ENCODE measurements around the gene ZNF93. TPM values are rescaled to one million over a fixed set of nuclear protein-coding genes. Genes with fewer than 3 reads are reported as not detected.

The ZNF93 gene
- total RNA-seq, 1 experiment from 2014 or later = 47.4 TPM

DNA sequence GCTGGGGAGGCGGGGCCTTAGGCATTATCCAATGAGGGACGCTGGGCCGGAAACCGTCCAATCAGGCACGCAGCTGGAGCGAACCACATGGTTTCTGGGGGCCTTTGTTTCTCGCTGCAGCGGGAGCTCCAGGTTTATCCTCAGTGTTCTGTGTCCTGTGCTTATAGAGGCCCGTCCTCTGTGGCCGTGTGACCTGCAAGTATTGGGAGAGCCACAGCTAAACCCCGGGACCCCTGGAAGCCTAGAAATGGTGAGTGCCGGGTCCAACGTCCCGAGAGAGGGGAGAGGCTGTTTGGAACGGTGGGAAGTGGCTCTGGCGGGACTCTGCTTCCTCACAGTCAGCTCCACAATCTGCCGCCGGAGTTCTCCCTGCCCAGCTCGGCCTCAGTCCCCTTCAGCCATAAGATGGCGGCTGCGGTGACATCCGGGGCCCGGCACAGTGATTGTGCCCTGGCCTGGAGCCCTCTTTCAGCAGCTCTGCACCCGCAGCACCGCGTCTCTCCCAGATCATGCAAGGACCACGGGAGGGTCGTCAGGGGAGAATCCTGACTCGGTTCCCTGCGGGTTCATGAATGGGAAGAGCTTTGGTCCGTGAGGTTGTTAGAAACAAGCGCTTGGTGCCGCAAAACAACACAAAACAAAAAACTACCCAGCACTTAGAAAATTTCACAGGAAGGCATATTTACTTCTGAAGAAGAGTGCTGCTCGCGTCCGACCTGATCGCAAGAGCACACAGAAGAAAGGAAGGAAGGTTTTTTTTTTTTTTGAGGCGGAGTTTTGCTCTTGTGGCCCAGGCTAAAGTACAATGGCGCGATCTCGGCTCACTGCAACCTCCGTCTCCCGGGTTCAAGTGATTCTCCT lies 34.8 kb upstream of the ZNF93 start, which contains the start of gene ZNF253 (continued):
- TF ChIP-seq FOXK1 (CRISPR knock-in tag; IDR thresholded peaks at IDR 0.05) (peak; percentile 56; the same call in 1 of the 2 replicates), SMAD3 (CRISPR knock-in tag; IDR thresholded peaks at IDR 0.05; ENCODE audit: borderline replicate concordance) (0 out of 2 replicates have a peak, but pooled peaks have one; percentile 19), ZNF416 (CRISPR knock-in tag; IDR thresholded peaks at IDR 0.05) (peak; percentile 94), ZNF263 (CRISPR knock-in tag; IDR thresholded peaks at IDR 0.05; ENCODE audit: low read depth) (no peak), ELF4 (CRISPR knock-in tag; IDR thresholded peaks at IDR 0.05; ENCODE audit: low read depth) (no peak), NR1H2 (CRISPR knock-in tag; IDR thresholded peaks at IDR 0.05) (no peak), ZNF232 (CRISPR knock-in tag; IDR thresholded peaks at IDR 0.05) (no peak), ZNF423 (CRISPR knock-in tag; IDR thresholded peaks at IDR 0.05) (no peak), KAT7 (CRISPR knock-in tag; IDR thresholded peaks at IDR 0.05; ENCODE audit: borderline replicate concordance) (0 out of 2 replicates have a peak, but pooled peaks have one; percentile 34), NFE2L1 (CRISPR knock-in tag; IDR thresholded peaks at IDR 0.05) (0 out of 2 replicates have a peak, but pooled peaks have one; percentile 29), FOXJ3 (CRISPR knock-in tag; IDR thresholded peaks at IDR 0.05; ENCODE audit: borderline replicate concordance) (no peak), NFATC4 (CRISPR knock-in tag; IDR thresholded peaks at IDR 0.05) (no peak), RELA (CRISPR knock-in tag; IDR thresholded peaks at IDR 0.05; ENCODE audit: borderline replicate concordance) (no peak), IRF2 (CRISPR knock-in tag; IDR thresholded peaks at IDR 0.05; ENCODE audit: borderline replicate concordance, low read depth) (no peak)
- TF ChIP-seq, protein P1, sequence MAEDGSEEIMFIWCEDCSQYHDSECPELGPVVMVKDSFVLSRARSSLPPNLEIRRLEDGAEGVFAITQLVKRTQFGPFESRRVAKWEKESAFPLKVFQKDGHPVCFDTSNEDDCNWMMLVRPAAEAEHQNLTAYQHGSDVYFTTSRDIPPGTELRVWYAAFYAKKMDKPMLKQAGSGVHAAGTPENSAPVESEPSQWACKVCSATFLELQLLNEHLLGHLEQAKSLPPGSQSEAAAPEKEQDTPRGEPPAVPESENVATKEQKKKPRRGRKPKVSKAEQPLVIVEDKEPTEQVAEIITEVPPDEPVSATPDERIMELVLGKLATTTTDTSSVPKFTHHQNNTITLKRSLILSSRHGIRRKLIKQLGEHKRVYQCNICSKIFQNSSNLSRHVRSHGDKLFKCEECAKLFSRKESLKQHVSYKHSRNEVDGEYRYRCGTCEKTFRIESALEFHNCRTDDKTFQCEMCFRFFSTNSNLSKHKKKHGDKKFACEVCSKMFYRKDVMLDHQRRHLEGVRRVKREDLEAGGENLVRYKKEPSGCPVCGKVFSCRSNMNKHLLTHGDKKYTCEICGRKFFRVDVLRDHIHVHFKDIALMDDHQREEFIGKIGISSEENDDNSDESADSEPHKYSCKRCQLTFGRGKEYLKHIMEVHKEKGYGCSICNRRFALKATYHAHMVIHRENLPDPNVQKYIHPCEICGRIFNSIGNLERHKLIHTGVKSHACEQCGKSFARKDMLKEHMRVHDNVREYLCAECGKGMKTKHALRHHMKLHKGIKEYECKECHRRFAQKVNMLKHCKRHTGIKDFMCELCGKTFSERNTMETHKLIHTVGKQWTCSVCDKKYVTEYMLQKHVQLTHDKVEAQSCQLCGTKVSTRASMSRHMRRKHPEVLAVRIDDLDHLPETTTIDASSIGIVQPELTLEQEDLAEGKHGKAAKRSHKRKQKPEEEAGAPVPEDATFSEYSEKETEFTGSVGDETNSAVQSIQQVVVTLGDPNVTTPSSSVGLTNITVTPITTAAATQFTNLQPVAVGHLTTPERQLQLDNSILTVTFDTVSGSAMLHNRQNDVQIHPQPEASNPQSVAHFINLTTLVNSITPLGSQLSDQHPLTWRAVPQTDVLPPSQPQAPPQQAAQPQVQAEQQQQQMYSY (CRISPR knock-in tag; IDR thresholded peaks at IDR 0.05) = peak; percentile 42
- TF ChIP-seq, protein P2, sequence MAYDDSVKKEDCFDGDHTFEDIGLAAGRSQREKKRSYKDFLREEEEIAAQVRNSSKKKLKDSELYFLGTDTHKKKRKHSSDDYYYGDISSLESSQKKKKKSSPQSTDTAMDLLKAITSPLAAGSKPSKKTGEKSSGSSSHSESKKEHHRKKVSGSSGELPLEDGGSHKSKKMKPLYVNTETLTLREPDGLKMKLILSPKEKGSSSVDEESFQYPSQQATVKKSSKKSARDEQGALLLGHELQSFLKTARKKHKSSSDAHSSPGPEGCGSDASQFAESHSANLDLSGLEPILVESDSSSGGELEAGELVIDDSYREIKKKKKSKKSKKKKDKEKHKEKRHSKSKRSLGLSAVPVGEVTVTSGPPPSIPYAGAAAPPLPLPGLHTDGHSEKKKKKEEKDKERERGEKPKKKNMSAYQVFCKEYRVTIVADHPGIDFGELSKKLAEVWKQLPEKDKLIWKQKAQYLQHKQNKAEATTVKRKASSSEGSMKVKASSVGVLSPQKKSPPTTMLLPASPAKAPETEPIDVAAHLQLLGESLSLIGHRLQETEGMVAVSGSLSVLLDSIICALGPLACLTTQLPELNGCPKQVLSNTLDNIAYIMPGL (CRISPR knock-in tag; IDR thresholded peaks at IDR 0.05) = no peak
- TF ChIP-seq, protein P3, sequence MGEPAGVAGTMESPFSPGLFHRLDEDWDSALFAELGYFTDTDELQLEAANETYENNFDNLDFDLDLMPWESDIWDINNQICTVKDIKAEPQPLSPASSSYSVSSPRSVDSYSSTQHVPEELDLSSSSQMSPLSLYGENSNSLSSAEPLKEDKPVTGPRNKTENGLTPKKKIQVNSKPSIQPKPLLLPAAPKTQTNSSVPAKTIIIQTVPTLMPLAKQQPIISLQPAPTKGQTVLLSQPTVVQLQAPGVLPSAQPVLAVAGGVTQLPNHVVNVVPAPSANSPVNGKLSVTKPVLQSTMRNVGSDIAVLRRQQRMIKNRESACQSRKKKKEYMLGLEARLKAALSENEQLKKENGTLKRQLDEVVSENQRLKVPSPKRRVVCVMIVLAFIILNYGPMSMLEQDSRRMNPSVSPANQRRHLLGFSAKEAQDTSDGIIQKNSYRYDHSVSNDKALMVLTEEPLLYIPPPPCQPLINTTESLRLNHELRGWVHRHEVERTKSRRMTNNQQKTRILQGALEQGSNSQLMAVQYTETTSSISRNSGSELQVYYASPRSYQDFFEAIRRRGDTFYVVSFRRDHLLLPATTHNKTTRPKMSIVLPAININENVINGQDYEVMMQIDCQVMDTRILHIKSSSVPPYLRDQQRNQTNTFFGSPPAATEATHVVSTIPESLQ (CRISPR knock-in tag; IDR thresholded peaks at IDR 0.05) = no peak
- TF ChIP-seq, protein P4, sequence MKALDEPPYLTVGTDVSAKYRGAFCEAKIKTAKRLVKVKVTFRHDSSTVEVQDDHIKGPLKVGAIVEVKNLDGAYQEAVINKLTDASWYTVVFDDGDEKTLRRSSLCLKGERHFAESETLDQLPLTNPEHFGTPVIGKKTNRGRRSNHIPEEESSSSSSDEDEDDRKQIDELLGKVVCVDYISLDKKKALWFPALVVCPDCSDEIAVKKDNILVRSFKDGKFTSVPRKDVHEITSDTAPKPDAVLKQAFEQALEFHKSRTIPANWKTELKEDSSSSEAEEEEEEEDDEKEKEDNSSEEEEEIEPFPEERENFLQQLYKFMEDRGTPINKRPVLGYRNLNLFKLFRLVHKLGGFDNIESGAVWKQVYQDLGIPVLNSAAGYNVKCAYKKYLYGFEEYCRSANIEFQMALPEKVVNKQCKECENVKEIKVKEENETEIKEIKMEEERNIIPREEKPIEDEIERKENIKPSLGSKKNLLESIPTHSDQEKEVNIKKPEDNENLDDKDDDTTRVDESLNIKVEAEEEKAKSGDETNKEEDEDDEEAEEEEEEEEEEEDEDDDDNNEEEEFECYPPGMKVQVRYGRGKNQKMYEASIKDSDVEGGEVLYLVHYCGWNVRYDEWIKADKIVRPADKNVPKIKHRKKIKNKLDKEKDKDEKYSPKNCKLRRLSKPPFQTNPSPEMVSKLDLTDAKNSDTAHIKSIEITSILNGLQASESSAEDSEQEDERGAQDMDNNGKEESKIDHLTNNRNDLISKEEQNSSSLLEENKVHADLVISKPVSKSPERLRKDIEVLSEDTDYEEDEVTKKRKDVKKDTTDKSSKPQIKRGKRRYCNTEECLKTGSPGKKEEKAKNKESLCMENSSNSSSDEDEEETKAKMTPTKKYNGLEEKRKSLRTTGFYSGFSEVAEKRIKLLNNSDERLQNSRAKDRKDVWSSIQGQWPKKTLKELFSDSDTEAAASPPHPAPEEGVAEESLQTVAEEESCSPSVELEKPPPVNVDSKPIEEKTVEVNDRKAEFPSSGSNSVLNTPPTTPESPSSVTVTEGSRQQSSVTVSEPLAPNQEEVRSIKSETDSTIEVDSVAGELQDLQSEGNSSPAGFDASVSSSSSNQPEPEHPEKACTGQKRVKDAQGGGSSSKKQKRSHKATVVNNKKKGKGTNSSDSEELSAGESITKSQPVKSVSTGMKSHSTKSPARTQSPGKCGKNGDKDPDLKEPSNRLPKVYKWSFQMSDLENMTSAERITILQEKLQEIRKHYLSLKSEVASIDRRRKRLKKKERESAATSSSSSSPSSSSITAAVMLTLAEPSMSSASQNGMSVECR (CRISPR knock-in tag; IDR thresholded peaks at IDR 0.05; ENCODE audit: borderline replicate concordance) = peak; percentile 33; the same call in 1 of the 2 replicates
- TF ChIP-seq, protein P5, sequence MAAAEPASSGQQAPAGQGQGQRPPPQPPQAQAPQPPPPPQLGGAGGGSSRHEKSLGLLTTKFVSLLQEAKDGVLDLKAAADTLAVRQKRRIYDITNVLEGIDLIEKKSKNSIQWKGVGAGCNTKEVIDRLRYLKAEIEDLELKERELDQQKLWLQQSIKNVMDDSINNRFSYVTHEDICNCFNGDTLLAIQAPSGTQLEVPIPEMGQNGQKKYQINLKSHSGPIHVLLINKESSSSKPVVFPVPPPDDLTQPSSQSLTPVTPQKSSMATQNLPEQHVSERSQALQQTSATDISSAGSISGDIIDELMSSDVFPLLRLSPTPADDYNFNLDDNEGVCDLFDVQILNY (CRISPR knock-in tag; IDR thresholded peaks at IDR 0.05) = no peak

Measured in WTC11 (cell line).